Epithelial cell of proximal tubule (primary cell): ENCODE results near the gene TRAF3. TPM values are rescaled to one million over a fixed set of nuclear protein-coding genes. Genes with fewer than 3 reads are reported as not detected.

Experiments
- DNase-seq: peaks from one replicate; pipeline ENCODE4 v3.0.0-alpha.2; 2011; ENCODE audit warnings: low read depth
- H3K4me3 ChIP-seq: 2 replicates; pipeline ENCODE4 v1.5.1; 2011; ENCODE audit warnings: low read depth, mild to moderate bottlenecking, low read length
- total RNA-seq: library from RNA; depleted of rRNA; stranded (reverse); fragments of >200 nt; gene quantifications from 2 replicates; pipeline ENCODE4 v1.2.3, GENCODE V29; 2015
- TF ChIP-seq, protein P1 (sequence below): conservative IDR thresholded peaks from 2 replicates; pipeline ENCODE4 v1.5.1; 2012; ENCODE audit warnings: low read depth, mild to moderate bottlenecking, low read length

The TRAF3 gene
- total RNA-seq, 1 donor from 2014 or later = 21.9 TPM

GRCh38 chr14:102908766-102909455, 131.7 kb downstream of the TRAF3 start:
- H3K4me3 ChIP-seq = no peak overlapping the region
- TF ChIP-seq, protein P1, sequence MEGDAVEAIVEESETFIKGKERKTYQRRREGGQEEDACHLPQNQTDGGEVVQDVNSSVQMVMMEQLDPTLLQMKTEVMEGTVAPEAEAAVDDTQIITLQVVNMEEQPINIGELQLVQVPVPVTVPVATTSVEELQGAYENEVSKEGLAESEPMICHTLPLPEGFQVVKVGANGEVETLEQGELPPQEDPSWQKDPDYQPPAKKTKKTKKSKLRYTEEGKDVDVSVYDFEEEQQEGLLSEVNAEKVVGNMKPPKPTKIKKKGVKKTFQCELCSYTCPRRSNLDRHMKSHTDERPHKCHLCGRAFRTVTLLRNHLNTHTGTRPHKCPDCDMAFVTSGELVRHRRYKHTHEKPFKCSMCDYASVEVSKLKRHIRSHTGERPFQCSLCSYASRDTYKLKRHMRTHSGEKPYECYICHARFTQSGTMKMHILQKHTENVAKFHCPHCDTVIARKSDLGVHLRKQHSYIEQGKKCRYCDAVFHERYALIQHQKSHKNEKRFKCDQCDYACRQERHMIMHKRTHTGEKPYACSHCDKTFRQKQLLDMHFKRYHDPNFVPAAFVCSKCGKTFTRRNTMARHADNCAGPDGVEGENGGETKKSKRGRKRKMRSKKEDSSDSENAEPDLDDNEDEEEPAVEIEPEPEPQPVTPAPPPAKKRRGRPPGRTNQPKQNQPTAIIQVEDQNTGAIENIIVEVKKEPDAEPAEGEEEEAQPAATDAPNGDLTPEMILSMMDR = no peak
- no peak for DNase-seq

DNA sequence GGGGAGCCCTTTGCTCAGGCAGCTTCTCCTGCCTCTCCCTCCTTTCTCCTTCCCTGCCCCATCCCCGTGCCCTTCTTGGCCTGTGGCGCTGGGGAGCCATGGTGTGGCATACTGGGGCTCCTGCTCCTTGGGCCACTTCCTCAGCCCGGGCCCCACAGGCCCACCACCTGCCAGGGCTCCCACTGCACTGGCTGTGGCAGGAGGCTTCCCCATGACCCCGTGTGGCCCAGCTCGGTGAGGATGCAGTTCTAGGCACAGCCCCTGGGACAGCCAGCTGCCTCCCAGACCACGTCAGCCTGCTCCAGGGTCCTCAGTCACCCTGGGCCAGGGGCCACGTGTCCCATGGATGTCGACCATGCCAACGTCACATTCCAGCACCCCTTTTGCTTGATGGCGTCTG, 132.2 kb downstream of the TRAF3 start:
- TF ChIP-seq, protein P1 = no peak
- DNase-seq = no peak
- no peak overlapping the region for H3K4me3 ChIP-seq

GRCh38 chr14:102909911-102910310, 132.7 kb downstream of the TRAF3 start:
- no peak overlapping the region for H3K4me3 ChIP-seq
- no peak for DNase-seq
- TF ChIP-seq, protein P1 = no peak

- H3K4me3 ChIP-seq = no peak overlapping the region
- no peak for DNase-seq
- TF ChIP-seq, protein P1 = no peak
Measured at GRCh38 chr14:102910442-102910841, 133.2 kb downstream of the TRAF3 start.

DNA sequence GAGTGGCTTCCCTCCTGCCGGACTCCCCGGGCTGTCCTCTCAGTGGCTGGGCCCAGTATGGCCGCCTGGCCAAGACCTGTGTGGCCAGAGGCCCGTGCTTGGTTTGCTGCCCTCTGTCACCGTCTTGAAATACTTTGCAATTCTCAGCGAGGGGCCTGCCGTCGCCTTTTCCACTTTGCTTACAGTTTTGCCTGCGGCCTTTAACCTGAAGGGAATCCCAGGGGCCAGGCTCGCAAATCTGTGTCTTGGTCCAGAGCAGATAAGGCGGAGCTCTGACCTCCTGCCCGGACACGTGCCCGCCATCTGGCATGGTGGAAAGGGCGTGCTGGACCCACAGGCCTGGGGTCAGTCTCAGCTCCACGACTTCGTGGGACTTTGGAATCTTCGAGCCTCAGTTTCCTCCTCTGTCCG, 134.3 kb downstream of the TRAF3 start:
- no peak for DNase-seq
- H3K4me3 ChIP-seq = no peak overlapping the region
- TF ChIP-seq, protein P1 = no peak

DNA sequence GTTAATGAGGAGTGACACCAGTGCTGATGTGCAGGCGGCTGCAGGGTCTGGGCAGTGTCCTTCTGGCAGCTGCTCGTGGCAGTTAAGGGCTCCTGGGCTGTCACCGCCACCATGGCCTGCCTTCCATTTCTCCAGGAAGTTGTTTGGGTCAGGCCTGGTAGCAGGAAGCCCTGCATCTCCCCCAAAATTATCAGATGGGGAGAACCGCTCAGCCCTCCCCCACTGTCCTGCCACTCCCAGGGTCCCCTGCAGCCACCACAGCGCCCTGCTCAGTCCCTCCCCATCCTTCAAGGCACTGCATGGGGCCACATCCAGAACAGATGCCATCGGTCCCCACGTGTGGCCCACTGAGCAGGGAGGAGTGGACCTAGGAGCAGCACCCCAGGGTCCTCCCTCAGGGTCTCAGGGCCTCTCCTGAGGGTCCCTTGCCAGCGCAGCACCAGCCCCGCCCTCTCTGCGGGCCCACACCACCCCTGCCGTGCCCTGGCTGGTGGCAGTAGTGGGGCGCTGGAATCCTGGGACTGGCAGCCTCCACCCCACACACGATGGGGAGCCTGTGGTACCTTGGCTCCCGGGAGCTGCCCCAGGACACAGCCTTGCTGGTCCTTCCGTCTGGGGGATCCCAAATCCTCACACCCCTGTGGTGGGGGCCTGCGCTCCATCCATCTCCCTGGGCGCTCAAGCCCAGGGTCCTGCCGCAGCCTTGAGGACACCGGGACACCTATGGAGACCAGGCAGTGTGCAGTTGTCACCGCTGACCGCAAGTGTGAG, 134.9 kb downstream of the TRAF3 start:
- no peak overlapping the region for H3K4me3 ChIP-seq
- TF ChIP-seq, protein P1 = no peak
- DNase-seq = no peak
